8988T (cell line): ENCODE measurements around the gene SLC10A7.

Experiments
- DNase-seq: peaks from one replicate; pipeline ENCODE4 v3.0.0; 2011

The SLC10A7 gene

DNA sequence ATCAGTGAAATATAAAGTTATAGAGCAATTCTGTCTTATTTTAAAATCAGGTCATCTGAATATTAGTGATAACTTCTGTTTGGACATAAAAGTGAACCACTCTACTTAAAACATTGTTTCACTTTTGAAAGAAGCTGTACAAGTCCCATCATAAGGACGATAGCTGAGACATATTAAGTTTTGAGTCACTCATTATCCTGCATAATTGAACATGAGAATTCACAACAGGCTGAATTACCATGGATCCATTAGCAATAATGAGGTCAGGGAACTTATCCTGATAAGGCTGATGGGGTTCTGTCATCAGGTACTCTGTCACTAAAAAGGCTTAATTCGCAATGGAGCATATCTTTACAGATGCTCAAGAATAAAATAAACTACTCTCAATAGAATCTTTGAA is 227.0 kb downstream of the SLC10A7 start:
- DNase-seq: no peak

DNA sequence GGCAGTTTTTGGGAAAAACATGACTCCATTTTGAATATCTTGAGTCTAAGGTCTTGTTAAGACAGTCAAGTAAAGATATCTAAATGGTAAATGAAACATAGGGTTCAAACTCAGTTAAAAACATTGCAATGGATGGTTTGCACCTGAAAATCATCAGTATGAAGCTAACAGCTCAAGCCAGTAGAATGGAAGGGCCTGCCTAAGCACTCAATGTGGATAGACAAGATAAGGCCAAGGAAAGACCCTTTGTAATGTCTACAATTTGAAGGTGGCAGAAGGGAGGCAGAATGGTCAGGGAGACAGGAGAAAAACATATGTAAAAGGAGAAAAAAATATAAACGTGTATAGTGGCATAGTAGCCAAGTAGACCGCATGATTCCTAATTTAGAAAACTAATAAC is 229.2 kb downstream of the SLC10A7 start:
- no peak for DNase-seq

DNA sequence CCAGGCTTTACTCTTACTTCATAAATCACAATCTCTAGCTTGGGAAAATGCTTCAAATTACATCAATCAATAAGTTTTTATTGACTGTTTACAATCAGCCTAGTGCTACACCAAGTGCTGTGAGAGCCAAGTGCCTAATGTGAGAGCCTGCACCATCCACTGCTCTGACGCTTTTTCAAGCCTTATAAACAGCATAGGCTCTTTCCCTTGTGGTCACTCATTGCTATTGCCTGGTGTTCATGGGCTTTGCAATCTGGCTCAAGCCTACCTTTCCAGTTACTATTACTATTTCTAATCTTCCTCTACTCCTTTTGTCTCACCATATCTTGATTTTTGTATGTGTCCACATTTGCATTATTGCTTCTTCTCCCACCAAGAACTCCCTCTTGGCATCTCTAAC is 230.4 kb downstream of the SLC10A7 start:
- no peak for DNase-seq

DNA sequence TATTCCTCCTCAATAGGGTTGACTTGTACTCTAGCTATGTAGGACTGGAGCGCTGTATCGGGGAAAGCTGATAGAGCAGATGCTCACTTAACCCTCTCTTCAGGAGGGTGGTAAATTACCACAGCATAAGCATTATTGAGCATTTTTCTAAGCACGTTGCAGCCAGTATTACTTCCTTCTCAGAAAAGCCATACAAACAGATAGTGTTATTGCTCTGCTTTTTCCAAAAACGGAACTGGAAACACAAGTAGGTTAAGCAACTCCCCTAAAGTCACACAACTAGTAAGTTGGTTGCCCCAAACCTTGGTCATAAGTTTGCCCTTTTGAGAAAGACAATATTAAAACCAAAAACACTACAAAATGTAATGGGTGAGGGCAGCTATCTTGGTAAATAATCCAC is 233.5 kb downstream of the SLC10A7 start:
- no peak for DNase-seq

DNA sequence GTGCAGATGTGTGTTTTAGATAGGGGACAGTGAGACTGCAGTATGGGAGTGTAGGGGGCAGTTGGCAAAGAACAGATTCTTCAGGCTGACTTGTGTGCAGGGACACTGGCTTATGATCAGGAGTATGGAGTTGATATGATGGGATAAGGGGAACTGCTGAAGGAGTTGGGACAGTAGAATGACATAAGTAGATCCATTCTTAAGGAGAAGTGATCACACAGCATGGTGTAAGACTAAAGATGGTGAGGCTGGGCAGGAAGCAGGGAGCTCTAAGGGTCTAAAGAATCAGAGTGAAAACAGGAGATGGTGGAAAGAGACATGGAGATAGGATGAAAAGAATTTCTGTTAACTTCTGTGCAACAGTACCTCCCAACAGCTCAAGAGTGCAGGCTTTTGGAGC is 236.7 kb downstream of the SLC10A7 start:
- DNase-seq: no peak

DNA sequence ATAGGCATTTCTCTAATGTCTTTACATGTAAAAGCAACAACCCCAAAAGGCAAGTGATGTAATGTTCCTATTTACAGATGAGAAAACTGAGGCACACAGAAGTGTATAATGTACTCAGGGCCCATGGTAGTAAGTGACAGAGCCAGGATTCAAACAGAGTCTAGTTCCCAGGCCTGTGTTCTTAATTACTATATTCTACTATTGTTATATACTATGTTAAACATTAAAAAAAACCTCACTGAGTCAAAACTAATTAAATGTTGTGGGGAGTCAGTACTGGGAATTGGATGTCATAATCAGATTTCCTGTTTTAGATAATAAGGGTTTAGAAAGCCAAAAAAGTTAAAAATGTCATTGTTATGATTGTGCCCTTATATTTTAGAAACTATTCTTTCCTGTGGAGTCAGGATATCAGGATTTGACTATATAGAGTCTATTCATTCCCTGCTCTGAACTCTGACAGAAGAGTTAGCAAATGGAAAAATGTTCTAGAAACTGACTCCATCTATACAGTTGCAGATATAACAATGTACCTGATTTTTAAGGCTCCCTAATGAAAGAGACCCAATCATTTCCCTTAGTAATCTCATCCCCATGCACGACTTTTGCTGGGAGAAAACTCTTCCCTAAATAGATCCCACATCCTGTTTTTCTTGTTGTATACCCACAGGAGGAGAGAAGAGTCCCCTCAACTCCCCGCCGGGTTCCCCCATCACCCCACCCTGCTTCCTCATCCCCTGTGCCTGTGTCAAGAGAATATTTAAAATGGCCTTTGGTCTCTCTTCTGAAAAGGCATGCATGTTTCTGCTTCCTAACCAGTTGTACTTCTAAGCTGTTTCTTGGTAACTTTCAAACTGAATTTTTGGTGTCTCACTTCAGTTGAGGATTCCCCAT is 237.7 kb downstream of the SLC10A7 start:
- no peak for DNase-seq

DNA sequence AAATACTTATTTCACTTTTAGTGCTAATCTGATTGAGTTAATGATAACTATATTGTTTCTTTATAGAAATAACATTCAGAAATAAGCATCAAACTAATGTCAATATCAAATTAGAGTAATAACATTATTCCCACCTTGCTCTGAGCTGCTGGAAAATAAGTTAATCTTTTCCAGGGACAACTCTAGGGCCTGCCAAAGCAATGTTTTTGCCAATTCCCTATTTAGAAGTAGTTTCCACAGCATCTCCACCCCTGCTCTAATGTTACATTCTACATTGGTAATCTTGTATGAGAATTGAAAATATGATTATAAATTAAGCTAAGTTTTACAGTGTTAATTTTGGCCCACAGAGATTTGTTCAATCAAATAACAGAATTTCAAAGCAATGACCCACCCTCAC is 239.1 kb downstream of the SLC10A7 start:
- no peak for DNase-seq

DNA sequence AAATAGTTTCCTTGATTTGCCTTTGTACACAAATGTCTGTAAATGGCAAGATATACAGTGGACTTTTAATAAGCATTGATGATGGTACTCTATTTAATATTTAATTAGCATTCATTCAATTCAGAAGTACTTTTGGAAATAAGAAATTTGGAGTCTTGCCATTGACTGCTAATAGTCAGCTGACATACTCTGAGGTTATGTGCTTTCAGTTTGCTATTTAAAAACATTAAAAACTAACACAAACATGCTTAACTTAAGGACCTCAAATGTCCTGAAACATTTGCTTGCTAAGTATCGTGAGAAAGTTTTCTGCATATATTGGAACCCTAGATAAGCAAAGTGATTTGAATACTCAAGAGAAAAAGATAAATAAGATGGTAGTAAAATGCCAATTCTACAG is 242.8 kb downstream of the SLC10A7 start:
- DNase-seq: no peak

DNA sequence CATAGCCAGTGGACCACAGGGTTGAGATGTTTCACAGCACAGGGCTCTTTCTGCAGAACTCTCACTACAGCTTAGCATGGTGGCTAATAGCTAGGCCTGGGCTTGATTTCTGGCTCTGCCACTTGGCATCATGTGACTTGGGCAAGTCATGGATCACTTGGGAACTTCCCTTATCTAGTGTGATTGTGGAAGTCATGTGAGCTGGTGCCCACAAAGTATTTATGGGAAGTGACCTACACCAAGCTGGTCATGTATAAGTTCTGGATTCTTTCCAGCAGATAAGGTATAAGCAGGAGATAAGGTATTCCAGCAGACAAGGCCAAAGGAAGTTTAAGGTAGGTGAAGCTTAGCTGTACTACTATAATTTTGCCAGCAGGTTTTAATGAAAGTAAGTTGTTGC is 246.4 kb downstream of the SLC10A7 start:
- no peak for DNase-seq

DNA sequence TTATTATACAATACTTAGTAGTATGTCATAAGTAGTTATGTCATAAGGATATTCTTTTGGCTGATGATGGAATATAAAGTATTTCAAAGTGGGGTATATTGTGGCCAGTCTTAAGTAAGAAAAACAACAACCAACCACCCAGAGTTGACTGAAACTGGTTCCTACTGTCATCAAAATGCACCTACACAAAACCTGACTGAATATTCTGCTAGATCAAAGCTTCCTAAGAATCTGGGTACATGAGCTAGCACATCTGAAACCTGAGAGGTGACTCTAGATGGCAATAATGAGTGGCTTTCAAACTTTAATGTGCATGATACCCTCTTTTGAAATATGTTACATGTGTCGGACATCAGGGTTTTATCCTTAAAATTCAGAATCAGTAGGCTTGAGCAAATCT is 247.0 kb downstream of the SLC10A7 start:
- DNase-seq: no peak

DNA sequence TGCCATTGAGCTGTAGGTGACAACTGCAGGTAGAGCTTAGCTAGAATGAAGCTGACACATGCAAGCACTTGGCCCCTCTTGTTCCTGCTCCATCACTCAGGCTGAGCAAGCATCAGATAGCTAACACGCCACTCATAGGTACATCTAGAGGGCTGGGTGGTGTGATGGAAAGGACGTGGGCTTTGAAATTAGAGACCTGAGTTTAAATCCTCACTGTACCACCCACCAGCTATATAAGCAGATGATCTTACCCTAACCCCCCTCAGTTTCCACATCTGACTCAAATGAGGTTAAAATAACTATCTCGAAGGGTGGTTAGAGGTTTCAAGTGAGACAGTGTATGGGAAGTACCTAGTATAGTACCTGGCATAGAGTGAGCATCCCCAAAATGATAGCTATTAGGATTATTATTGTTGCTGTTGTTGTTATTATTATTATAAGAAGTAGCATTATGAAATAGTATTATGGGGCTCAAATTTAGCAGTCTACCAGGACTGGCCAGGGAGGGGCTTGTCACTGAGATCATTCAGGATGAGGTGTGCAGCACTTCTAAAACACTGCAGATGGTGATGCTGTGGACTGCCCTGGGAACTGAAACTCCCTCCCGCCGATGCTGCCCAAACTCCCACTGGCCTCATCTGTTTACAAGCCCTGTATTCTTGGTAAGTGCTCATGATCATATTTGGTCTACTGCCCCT is 248.4 kb downstream of the SLC10A7 start:
- DNase-seq: no peak

DNA sequence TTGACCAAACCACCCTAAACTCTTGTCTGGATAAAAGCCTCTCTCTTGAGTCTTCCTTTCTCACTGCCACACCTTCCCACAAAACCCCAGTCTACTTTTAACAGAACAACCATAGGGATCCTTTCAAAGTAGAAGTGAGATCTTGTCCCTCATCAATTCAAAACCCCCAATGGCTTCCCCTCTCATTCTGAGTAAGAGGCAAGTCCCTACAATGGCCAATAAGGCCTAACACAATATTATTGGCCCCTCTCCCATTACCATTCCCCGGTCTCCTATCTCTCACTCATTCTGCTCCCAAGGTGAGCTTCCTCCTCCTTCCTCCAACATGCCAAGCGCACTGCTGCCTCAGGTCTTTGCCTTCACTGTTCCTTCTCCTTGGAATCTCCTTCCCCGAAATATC is 250.3 kb downstream of the SLC10A7 start:
- no peak for DNase-seq

DNA sequence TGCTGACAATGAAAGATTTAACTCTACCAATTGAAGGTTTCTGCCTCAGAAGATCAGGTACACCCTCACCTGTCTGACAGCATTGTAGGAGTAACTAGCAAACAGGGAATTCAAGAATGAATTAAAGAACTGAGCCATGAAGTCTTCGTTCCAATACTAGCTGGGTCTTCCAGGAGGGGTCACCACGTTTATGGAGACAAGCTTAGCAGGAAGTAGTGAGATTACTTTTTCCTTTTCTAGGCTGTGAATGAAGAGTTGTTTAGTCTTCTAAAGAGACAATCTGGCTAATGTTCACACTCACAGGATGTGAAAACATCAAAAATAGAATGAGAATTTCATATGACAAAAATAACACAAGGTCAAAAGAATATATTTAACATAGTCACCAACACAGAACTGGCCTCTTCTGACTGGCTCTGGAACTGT is 252.5 kb downstream of the SLC10A7 start:
- no peak for DNase-seq

DNA sequence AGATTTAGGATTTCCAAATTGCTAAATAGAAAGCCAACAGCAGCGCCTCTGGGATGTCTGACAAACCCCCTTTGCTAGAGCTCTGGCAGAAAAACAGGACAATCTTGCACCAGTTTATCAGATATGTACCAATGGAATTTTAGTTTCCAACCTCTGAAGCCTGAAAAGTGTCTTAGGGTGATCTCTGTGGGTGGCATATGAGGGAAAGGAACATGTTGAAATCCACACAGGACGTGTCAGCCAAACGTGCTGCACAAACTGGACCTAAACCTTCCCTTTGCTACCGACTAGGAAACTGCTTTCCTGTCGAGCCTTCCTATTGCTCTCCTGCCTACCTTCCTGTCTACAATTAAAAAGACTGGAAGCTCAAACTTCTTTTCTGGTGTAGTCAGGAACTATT is 253.9 kb downstream of the SLC10A7 start:
- DNase-seq: no peak

DNA sequence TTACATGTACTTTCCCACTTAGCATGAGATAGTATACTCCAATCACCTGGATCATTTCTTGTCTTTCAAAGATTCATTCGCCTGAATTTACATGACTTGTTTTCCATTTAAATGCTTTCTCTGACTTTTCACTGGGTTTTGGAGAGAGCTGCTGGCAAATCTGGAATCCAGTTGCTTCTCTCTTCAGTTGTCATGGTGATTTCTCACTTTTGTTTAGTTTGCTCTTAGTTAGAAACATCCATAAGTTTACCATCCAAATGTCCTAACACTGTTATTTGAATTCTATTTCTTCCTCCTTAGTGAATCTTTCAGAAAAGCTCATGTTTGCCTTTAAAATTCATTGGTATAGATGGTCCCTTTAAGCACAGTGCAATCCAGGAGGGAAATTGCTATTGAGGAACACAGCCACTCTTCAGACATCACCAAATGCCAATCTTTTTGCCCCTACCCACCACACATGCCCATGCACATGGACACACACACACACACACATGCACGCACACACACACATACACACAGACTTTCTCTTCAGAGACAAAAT is 255.7 kb downstream of the SLC10A7 start:
- DNase-seq: no peak

DNA sequence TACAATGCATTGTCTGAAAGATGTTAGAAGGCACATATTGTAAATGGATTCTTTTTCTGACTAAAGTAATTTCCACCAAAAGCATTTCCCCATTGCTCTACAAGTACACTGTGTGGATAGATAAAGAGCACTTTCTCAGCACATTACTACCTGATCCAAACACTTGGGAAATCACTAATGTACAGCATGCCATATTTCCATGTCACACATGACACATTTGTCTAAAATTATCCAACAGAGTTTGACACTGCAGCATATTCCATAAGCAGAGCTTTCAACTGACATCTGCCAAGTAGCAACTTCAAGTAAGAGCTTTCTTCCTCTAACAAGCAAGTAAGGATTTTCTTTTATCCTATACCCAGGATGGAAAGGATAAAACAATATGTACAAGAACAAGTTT is 257.9 kb downstream of the SLC10A7 start:
- no peak for DNase-seq

DNA sequence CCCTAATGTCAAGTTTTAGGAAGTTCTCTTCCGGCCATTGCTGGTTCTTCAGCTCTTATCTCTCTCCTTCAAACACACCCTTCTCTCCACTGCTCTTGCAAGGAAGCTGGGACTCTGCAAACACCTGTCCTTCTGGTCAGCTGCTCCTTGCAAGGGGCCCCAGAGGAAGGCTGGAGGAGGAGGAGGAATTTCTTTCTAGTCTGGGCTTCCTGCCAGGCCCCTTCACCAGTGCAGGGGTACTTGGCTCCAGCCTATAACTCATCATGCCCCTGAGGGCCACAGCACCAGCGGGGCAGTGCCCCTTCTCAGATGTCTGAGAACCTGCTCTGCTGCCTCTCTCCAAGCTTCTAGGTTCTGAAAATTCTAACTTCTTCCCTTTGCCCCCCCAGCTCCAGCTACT is 260.7 kb downstream of the SLC10A7 start:
- no peak for DNase-seq

DNA sequence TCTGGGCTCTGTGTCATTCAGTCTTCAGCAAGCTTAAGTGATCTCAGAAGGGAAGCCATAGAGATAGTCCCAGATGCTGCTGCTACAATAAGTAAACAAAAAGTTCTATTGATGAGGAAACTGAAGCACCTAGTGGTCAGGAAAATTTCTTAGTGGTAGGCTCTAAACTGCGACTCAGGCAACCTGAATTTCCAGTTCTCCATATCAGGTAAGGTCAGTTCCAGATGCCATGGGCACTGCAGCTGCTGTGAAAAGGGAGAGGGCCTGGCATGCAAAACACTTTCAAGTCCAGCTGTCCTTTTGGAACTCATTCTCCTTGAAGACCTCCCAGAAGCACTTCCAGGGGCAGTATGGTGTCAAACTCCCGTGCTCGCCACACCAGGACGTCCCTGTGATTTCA is 261.2 kb downstream of the SLC10A7 start:
- no peak for DNase-seq

DNA sequence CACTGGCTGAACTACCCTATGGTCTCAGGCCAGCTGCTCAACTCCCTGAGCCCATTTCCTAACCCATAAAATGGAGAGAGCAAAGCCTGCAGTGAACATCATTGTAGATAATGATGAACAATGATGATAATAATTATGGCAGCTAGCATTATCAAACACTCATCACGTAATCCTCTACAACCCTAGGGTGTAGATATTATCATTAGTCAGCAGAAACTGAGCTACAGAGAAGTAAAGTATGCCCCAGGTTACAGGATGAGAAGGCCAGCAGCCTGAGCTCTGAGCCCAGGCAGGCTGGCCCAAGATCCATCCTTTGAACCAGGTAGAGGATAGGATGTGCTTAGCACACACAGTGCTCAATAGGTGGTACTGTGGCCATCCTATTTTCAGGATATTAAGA is 264.2 kb downstream of the SLC10A7 start:
- no peak for DNase-seq

DNA sequence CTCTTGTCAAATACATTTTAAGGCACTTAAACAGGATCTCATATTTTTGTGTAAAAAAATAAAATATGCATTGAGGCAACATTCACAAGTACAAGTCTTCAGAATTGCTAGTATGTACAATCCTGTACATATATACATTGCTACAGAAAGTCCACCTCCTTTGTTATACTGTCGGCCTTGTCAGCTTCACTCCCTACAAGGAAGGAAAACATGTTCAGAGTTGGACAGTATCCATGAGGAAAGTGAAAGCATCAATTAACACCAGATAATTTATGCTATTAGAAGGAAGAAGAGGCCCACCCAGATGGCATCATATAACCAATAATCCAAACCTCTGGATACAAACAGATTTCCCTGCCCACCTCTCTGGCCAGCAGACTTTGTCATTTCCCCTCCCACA is 265.4 kb downstream of the SLC10A7 start:
- no peak for DNase-seq

DNA sequence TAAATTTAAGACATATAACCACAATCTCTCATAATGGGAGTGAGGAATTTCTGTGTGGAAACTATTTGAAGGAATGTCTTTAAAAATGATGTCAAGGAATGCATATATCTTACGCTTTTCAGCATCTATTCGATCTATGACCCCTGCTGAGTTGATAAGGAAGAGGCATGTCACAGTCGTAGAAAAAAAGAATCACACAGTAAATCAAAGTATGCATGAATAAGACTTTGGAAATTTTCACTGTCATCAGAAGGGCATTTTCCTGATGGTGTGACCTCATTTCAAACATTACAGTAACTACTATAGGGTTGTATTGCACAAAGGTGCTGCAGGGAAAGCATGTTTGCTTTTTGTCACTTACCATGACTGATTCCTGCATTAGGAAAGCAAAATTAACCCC is 265.9 kb downstream of the SLC10A7 start:
- DNase-seq: no peak

DNA sequence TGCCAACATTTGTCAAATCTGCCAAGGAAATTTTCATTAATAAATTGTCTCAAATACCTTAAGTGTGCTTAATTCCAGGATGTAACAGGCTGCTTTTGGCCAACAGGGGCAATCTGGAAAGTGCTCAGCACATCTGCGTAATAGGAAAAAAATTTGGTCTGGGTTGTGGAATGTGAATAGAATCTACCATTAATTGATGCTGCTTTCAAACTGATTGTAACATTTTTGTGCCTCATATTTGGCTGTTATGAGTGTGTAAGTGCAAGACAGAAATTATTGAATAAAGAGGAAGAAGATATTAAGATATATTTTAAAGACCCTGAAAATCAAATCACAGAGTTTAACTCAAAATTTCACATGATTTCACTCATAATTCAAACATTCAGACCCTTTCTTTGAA is 266.3 kb downstream of the SLC10A7 start:
- DNase-seq: no peak

DNA sequence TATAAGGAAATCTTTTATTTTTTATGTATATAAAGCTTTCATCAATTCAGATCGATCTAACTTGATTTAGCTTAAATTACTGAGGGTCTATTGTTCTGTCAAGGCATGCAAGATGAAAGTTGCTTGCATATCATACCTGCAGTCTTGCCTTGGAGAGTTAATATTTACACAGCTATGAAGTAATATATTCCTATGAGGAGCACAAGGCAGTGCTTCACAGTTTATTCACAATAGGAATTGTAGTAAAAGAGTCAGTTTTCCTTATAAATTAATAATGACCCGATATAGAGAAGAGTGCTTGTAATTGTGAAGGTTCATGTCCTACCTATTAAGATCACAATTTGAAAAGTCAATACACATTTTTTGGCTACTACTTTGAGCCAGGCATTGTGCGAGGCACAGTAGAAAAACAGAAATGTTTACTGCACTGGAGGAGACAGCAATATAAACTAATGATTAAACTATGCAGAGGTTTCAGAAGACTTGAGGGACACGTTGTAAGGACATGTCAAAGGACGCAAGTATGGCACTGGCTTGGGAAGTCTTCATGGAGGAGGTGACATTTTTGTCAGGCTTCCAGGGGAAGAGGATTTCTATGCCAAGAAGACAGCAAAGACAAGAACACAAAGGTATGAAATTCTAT is 268.6 kb downstream of the SLC10A7 start:
- no peak for DNase-seq

DNA sequence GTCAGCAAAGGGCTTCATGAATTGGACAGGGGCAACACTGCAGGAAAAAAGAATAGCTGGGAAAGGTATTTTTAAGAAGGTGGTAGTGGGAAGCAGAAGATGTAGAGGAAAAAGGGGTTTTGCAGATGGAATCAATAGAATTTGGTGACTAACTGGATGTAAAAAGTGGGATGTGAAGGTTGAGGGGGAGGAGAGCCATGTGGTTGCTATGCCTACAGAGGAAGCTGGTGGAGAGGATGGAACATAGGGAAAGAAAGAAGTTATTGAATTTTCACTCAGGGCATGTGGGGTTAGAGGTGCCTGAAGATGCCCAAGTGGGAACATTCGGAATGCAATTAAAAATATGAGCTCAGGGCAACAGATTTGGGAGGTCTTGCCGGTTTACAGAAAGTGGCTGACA is 274.4 kb downstream of the SLC10A7 start:
- no peak for DNase-seq
